NB4 (cell line): ENCODE measurements around the gene SERGEF.

ENCODE experiments used
- CTCF ChIP-seq: IDR thresholded peaks from one replicate; pipeline ENCODE4 v1.5.1; 2012; ENCODE audit warnings: low read depth, low read length
- POLR2A ChIP-seq: IDR thresholded peaks from 2 replicates; pipeline ENCODE4 v1.6.1; 2011; ENCODE audit warnings: mild to moderate bottlenecking; ENCODE audit not compliant: insufficient read length; ENCODE audit errors: extremely low read depth
- TF ChIP-seq, protein P1 (sequence below): IDR thresholded peaks from 2 replicates; pipeline ENCODE4 v1.6.1; 2011; ENCODE audit warnings: low read depth, low read length

DNA sequence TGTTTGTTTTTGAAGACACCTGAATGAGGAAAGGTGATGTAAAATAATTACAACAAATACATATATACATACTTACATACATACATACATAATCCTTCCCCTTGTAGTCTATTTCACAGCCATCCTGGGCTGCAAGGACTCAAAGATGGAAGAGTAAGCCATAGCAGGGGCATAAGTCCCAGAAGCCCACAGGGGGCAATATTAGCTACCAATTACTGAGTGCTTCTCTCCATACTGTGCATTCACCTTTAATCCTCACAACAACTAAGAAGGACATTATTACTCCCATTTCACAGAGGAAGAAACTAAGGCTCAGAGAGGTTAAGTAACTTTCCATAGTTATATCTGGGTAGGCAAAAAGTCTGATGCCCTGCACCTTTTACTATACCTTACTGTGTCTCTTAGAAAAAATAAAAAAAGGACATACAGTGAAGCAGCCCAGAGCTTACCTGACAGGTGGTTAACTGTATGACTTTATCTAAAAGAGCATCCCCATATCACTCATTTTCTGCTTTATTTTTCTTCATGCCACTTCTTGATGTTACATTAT is 2.7 kb downstream of the SERGEF start:
- TF ChIP-seq CTCF = no peak
- TF ChIP-seq POLR2A = no peak
- TF ChIP-seq, protein P1, sequence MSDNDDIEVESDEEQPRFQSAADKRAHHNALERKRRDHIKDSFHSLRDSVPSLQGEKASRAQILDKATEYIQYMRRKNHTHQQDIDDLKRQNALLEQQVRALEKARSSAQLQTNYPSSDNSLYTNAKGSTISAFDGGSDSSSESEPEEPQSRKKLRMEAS = no peak
